H1 (cell line): Measurements from ENCODE around the gene MED12L. TPM values are rescaled to one million over a fixed set of nuclear protein-coding genes. Genes with fewer than 3 reads are reported as not detected.
"Not testable (repeated sequence)": the region's sequence is repeated elsewhere in the genome, so short reads cannot be mapped to it uniquely, and the experiment has no call there.

Source experiments
- CTCF ChIA-PET: fragments of 300-600 bp; sonication (Branson Sonifier 250); formaldehyde crosslinking; loops from one replicate; lab custom pipeline; 2021; ENCODE audit not compliant: partially characterized antibody; lab: Charles Lee
- POLR2A ChIA-PET: fragments of 300-600 bp; sonication (Branson Sonifier 250); formaldehyde crosslinking; loops from one replicate; lab custom pipeline; 2021; ENCODE audit warnings: inconsistent platforms; ENCODE audit not compliant: partially characterized antibody; lab: Charles Lee
- DNase-seq, 2 experiments: peaks; one replicate each; pipeline versions ENCODE4 v3.0.0 to v3.0.0-alpha.2; 2010 to 2022; ENCODE audit warnings: low spot score in 2 of 2, low read depth in 1 of 2, mixed read lengths in 1 of 2
- FAIRE-seq: peaks from 2 replicates; lab custom pipeline; 2011; peaks lifted over from hg19 to GRCh38; lab: Jason Lieb, UNC
- H2AFZ ChIP-seq: 2 replicates; pipeline ENCODE4 v1.8.1; 2012; ENCODE audit warnings: low read length, inconsistent platforms
- H2AK5ac ChIP-seq: 2 replicates; pipeline ENCODE4 v1.6.1; 2013; ENCODE audit warnings: low read depth, low read length
- H2BK120ac ChIP-seq: replicated peaks from 2 replicates; pipeline ENCODE3; 2013; ENCODE audit warnings: low read depth, low read length, inconsistent platforms
- H2BK12ac ChIP-seq: 2 replicates; pipeline ENCODE4 v1.6.1; 2013; ENCODE audit warnings: low read depth, low read length
- H2BK15ac ChIP-seq: 2 replicates; pipeline ENCODE4 v1.6.1; 2013; ENCODE audit warnings: low read length
- H2BK20ac ChIP-seq: 2 replicates; pipeline ENCODE4 v1.6.1; 2013; ENCODE audit warnings: low read length
- H2BK5ac ChIP-seq: 2 replicates; pipeline ENCODE4 v1.6.1; 2013; ENCODE audit warnings: low read depth, low read length
- H3K14ac ChIP-seq: 2 replicates; pipeline ENCODE4 v1.6.1; 2013; ENCODE audit warnings: inconsistent platforms; ENCODE audit not compliant: insufficient read length
- H3K18ac ChIP-seq: 2 replicates; pipeline ENCODE4 v1.6.1; 2013; ENCODE audit warnings: low read length; ENCODE audit errors: extremely low read depth
- H3K23ac ChIP-seq: 2 replicates; pipeline ENCODE4 v1.6.1; 2013; ENCODE audit warnings: inconsistent platforms; ENCODE audit not compliant: insufficient read length
- H3K23me2 ChIP-seq: 2 replicates; pipeline ENCODE4 v1.6.1; 2013; ENCODE audit warnings: low read depth, low read length
- H3K27ac ChIP-seq: 2 replicates; pipeline ENCODE4 v1.6.1; 2011; ENCODE audit warnings: low read depth, low read length, inconsistent platforms
- H3K27me3 ChIP-seq, 4 experiments: replicated peaks in 1 of 4; 1 replicate in 1 of 4; 2 replicates in 3 of 4; pipeline versions ENCODE4 v1.6.1 to v1.8.1; 2011 to 2013; ENCODE audit warnings: low read length in 3 of 4, mild to moderate bottlenecking in 3 of 4, inconsistent platforms in 2 of 4, mixed read lengths in 2 of 4, moderate library complexity in 1 of 4; ENCODE audit not compliant: control insufficient read depth in 3 of 4, insufficient read depth in 3 of 4; ENCODE audit errors: extremely low read depth in 1 of 4
- H3K36me3 ChIP-seq, 4 experiments: 2 replicates each; pipeline versions ENCODE4 v1.6.1 to v1.8.1; 2011 to 2013; ENCODE audit warnings: mild to moderate bottlenecking in 4 of 4, low read length in 3 of 4, moderate library complexity in 2 of 4, control low read depth in 1 of 4, inconsistent platforms in 1 of 4; ENCODE audit not compliant: insufficient read depth in 4 of 4, control insufficient read depth in 2 of 4
- H3K4ac ChIP-seq: replicated peaks from 2 replicates; pipeline ENCODE3; 2013; ENCODE audit warnings: low read length, low read depth, mixed read lengths, inconsistent platforms; ENCODE audit not compliant: insufficient read length
- H3K4me1 ChIP-seq, 4 experiments: replicated peaks in 1 of 4; 1 replicate in 1 of 4; 2 replicates in 3 of 4; pipeline versions ENCODE4 v1.6.1 to v1.8.1; 2011 to 2013; ENCODE audit warnings: low read length in 3 of 4, inconsistent platforms in 2 of 4, mixed read lengths in 1 of 4; ENCODE audit not compliant: insufficient read depth in 4 of 4, control insufficient read depth in 3 of 4
- H3K4me2 ChIP-seq, 2 experiments: 2 replicates each; pipeline versions ENCODE4 v1.6.1 to v1.8.1; 2011 to 2013; ENCODE audit warnings: low read depth in 2 of 2, low read length in 2 of 2, control low read depth in 1 of 2, inconsistent platforms in 1 of 2, mild to moderate bottlenecking in 1 of 2; ENCODE audit not compliant: insufficient read depth in 1 of 2
- H3K4me3 ChIP-seq, 4 experiments: fragments of 200-600, 300-600 bp in 1 of 4; sonication (generic), shearing (Covaris generic), sonication (Bioruptor Twin) in 1 of 4; 2 replicates each; pipeline versions ENCODE4 v1.5.1 to v1.8.1; 2011 to 2016; ENCODE audit warnings: low read length in 4 of 4, low read depth in 3 of 4, control low read depth in 2 of 4, inconsistent platforms in 2 of 4, mild to moderate bottlenecking in 2 of 4, mixed read lengths in 1 of 4, moderate library complexity in 1 of 4; ENCODE audit not compliant: insufficient read depth in 2 of 4; ENCODE audit errors: extremely low read depth in 1 of 4
- H3K56ac ChIP-seq: replicated peaks from 2 replicates; pipeline ENCODE3; 2013; ENCODE audit warnings: low read depth, mild to moderate bottlenecking, mixed read lengths, low read length, inconsistent platforms; ENCODE audit not compliant: insufficient read length
- H3K79me1 ChIP-seq: 2 replicates; pipeline ENCODE4 v1.6.1; 2013; ENCODE audit warnings: low read depth, low read length, control low read depth
- H3K79me2 ChIP-seq, 2 experiments: 2 replicates each; pipeline versions ENCODE4 v1.6.1 to v1.8.1; 2012 to 2013; ENCODE audit warnings: low read length in 2 of 2, mild to moderate bottlenecking in 2 of 2, inconsistent platforms in 1 of 2; ENCODE audit not compliant: insufficient read depth in 2 of 2, control insufficient read depth in 1 of 2
- H3K9ac ChIP-seq, 4 experiments: replicated peaks in 1 of 4; 1 replicate in 1 of 4; 2 replicates in 3 of 4; pipeline versions ENCODE4 v1.6.1 to v1.8.1; 2011 to 2013; ENCODE audit warnings: low read depth in 3 of 4, low read length in 3 of 4, control low read depth in 2 of 4, mild to moderate bottlenecking in 2 of 4, moderate library complexity in 2 of 4, inconsistent platforms in 1 of 4; ENCODE audit errors: extremely low read depth in 1 of 4
- H3K9me3 ChIP-seq, 2 experiments: 2 replicates each; pipeline versions ENCODE4 v1.6.1 to v1.8.1; 2012 to 2013; ENCODE audit warnings: mild to moderate bottlenecking in 2 of 2, moderate library complexity in 2 of 2, control low read depth in 1 of 2, inconsistent platforms in 1 of 2, low read depth in 1 of 2, low read length in 1 of 2, mixed read lengths in 1 of 2; ENCODE audit not compliant: insufficient read depth in 2 of 2
- H4K20me1 ChIP-seq, 2 experiments: replicated peaks in 1 of 2; 2 replicates each; pipeline versions ENCODE3 to v1.8.1; 2011 to 2013; ENCODE audit warnings: inconsistent platforms in 2 of 2, low read length in 2 of 2, mild to moderate bottlenecking in 1 of 2; ENCODE audit not compliant: insufficient read depth in 2 of 2, control insufficient read depth in 1 of 2
- H4K5ac ChIP-seq: 2 replicates; pipeline ENCODE4 v1.6.1; 2013; ENCODE audit warnings: low read length, low read depth, mixed read lengths, inconsistent platforms; ENCODE audit not compliant: insufficient read length
- H4K8ac ChIP-seq: 2 replicates; pipeline ENCODE4 v1.8.0; 2013; ENCODE audit warnings: mild to moderate bottlenecking, moderate library complexity, low read length, inconsistent platforms; ENCODE audit not compliant: insufficient read depth; ENCODE audit errors: extremely low read depth
- H4K91ac ChIP-seq: replicated peaks from 2 replicates; pipeline ENCODE3; 2013; ENCODE audit warnings: low read length, mixed read lengths, inconsistent platforms; ENCODE audit not compliant: insufficient read length
- TEAD4 ChIP-seq: IDR thresholded peaks from 2 replicates; pipeline ENCODE4 v1.6.1; 2012; ENCODE audit warnings: low read depth, low read length, inconsistent platforms, mixed read lengths
- WGBS, 2 experiments: shearing (Covaris generic) in 1 of 2; methylation state at CpG; one replicate each; pipeline versions ENCODE4 v1.1.6 to v1.1.7; 2013 to 2015; ENCODE audit warnings: low lambda C conversion rate in 2 of 2, mixed read lengths in 2 of 2, inconsistent platforms in 1 of 2, low coverage in 1 of 2, missing lambda C conversion rate in 1 of 2; ENCODE audit not compliant: insufficient replicate concordance in 2 of 2, insufficient coverage in 1 of 2, insufficient read length in 1 of 2; ENCODE audit errors: extremely low coverage in 1 of 2, missing lambda C conversion rate in 1 of 2; 5-methylcytosine and 5-hydroxymethylcytosine counted together
- polyA plus RNA-seq, 7 experiments: library from polyadenylated mRNA; depleted of rRNA in 3 of 7; stranded (reverse) in 5 of 7; unstranded in 2 of 7; fragments of >200 nt in 5 of 7; fragments of 200-250 nt in 2 of 7; gene quantifications; 1 replicate in 5 of 7; 2 replicates in 1 of 7; 4 replicates in 1 of 7; pipeline versions ENCODE4 v1.2.1 to v1.2.3, GENCODE V29; 2011 to 2013; ENCODE audit warnings: missing spikeins in 2 of 7, mixed read lengths in 2 of 7
- total RNA-seq: library from RNA; stranded (reverse); fragmentation: NEBNext Ultra II Directional; extraction: Animal tissue kit (Norgen Biotek cat#: 25700); gene quantifications from 2 replicates; pipeline ENCODE4 v1.2.1, GENCODE V29; 2021

Gene MED12L
- total and polyA plus RNA-seq, 2 of the 8 experiments (the other 6 are each of a cell fraction or from before 2014, with no cell fraction given), result 3.6 to 26.2 TPM

- H3K4me1 ChIP-seq, H3K79me2 ChIP-seq, H2BK20ac ChIP-seq, H2BK5ac ChIP-seq, H3K36me3 ChIP-seq, H4K20me1 ChIP-seq, H4K91ac ChIP-seq, H2AK5ac ChIP-seq, H2BK15ac ChIP-seq, H4K5ac ChIP-seq, H2AFZ ChIP-seq, H3K14ac ChIP-seq, H3K4me2 ChIP-seq, FAIRE-seq, H3K4ac ChIP-seq, H3K4me3 ChIP-seq, H2BK12ac ChIP-seq, H3K56ac ChIP-seq, H3K23me2 ChIP-seq, H3K79me1 ChIP-seq, H3K9ac ChIP-seq, H3K9me3 ChIP-seq, DNase-seq, H2BK120ac ChIP-seq, H4K8ac ChIP-seq, H3K18ac ChIP-seq, POLR2A ChIA-PET, H3K27ac ChIP-seq, H3K27me3 ChIP-seq, H3K23ac ChIP-seq: not testable (repeated sequence)
- CTCF ChIA-PET, result interaction anchor here (0.5 to 6.8 kb wide), 5 partner anchors 8 to 251 kb away, joined by 3 to 32 read pairs (median 4); no protein-coding TSS in a partner anchor
- TF ChIP-seq TEAD4, result 0 out of 2 replicates have a peak, but pooled peaks have one; percentile 25
- 91% methylated on average over 6 of the region's 9 CpGs; no CpG with 5 or more reads in 1 of the 2 experiments for WGBS, 2 experiments
Observed at GRCh38 chr3:151169948-151170679, 84.7 kb downstream of the MED12L start.
